ENCODE results near the gene LINGO3.
A peak's percentile ranks its signal among the peaks of the same experiment; 100 is the strongest.

LINGO3 gene

GRCh38 chr19:2270423-2271233, 37.3 kb downstream of the LINGO3 start:
- no peak for TF ChIP-seq YY1 (IDR thresholded peaks at IDR 0.05; ENCODE audit: insufficient read depth, insufficient read length)
- no peak for TF ChIP-seq SUZ12 (IDR thresholded peaks at IDR 0.05; ENCODE audit: extremely low read depth, insufficient read depth, insufficient read length)
- TF ChIP-seq ZNF274 (IDR thresholded peaks at IDR 0.05; ENCODE audit: low read depth, low read length): no peak
- peaks cover 26% of the 10 kb centered on the region for H3K4me1 ChIP-seq (ENCODE audit: insufficient read depth, insufficient read length)
- DNase-seq (ENCODE audit: low read depth, low spot score): no peak
- peak overlapping the region; percentile 100 for H3K4me3 ChIP-seq (ENCODE audit: insufficient read length, low read depth)
- H3K27me3 ChIP-seq (ENCODE audit: insufficient read depth, insufficient read length): no peaks in the 10 kb centered on the region
- H3K9me3 ChIP-seq (ENCODE audit: insufficient read depth, low read length): no peaks in the 10 kb centered on the region
- peak overlapping the region; percentile 100 for H3K9ac ChIP-seq (ENCODE audit: insufficient read length, low read depth)
- H3K36me3 ChIP-seq (ENCODE audit: insufficient read depth, insufficient read length, low read length): peaks cover 39% of the 10 kb centered on the region

GRCh38 chr19:2270157-2270422, 37.9 kb downstream of the LINGO3 start:
- peaks cover 21% of the 10 kb centered on the region for H3K4me1 ChIP-seq (ENCODE audit: insufficient read depth, insufficient read length)
- peak overlapping the region; percentile 100 for H3K9ac ChIP-seq (ENCODE audit: insufficient read length, low read depth)
- DNase-seq (ENCODE audit: low read depth, low spot score): no peak
- H3K36me3 ChIP-seq (ENCODE audit: insufficient read depth, insufficient read length, low read length): peaks cover 39% of the 10 kb centered on the region
- H3K9me3 ChIP-seq (ENCODE audit: insufficient read depth, low read length): no peaks in the 10 kb centered on the region
- peak overlapping the region; percentile 100 for H3K4me3 ChIP-seq (ENCODE audit: insufficient read length, low read depth)
- TF ChIP-seq SUZ12 (IDR thresholded peaks at IDR 0.05; ENCODE audit: extremely low read depth, insufficient read depth, insufficient read length) (no peak), ZNF274 (IDR thresholded peaks at IDR 0.05; ENCODE audit: low read depth, low read length) (no peak), YY1 (IDR thresholded peaks at IDR 0.05; ENCODE audit: insufficient read depth, insufficient read length) (no peak)
- H3K27me3 ChIP-seq (ENCODE audit: insufficient read depth, insufficient read length): no peaks in the 10 kb centered on the region

GRCh38 chr19:2269244-2270156, 38.5 kb downstream of the LINGO3 start:
- Histone ChIP-seq H3K9ac (ENCODE audit: insufficient read length, low read depth) (peak overlapping the region; percentile 100), H3K9me3 (ENCODE audit: insufficient read depth, low read length) (no peaks in the 10 kb centered on the region), H3K36me3 (ENCODE audit: insufficient read depth, insufficient read length, low read length) (peaks cover 39% of the 10 kb centered on the region), H3K4me3 (ENCODE audit: insufficient read length, low read depth) (peak overlapping the region; percentile 100), H3K27me3 (ENCODE audit: insufficient read depth, insufficient read length) (no peaks in the 10 kb centered on the region), H3K4me1 (ENCODE audit: insufficient read depth, insufficient read length) (peaks cover 19% of the 10 kb centered on the region)
- peak; percentile 93 for DNase-seq (ENCODE audit: low read depth, low spot score)
- TF ChIP-seq SUZ12 (IDR thresholded peaks at IDR 0.05; ENCODE audit: extremely low read depth, insufficient read depth, insufficient read length): no peak
- TF ChIP-seq YY1 (IDR thresholded peaks at IDR 0.05; ENCODE audit: insufficient read depth, insufficient read length): peak; percentile 89
- TF ChIP-seq ZNF274 (IDR thresholded peaks at IDR 0.05; ENCODE audit: low read depth, low read length): no peak

- H3K9ac ChIP-seq (ENCODE audit: insufficient read length, low read depth): no peak overlapping the region
- H3K36me3 ChIP-seq (ENCODE audit: insufficient read depth, insufficient read length, low read length): peaks cover 33% of the 10 kb centered on the region
- peaks cover 14% of the 10 kb centered on the region for H3K4me1 ChIP-seq (ENCODE audit: insufficient read depth, insufficient read length)
- H3K27me3 ChIP-seq (ENCODE audit: insufficient read depth, insufficient read length): no peaks in the 10 kb centered on the region
- peak overlapping the region; percentile 58 for H3K4me3 ChIP-seq (ENCODE audit: insufficient read length, low read depth)
- no peak for TF ChIP-seq YY1 (IDR thresholded peaks at IDR 0.05; ENCODE audit: insufficient read depth, insufficient read length)
- TF ChIP-seq ZNF274 (IDR thresholded peaks at IDR 0.05; ENCODE audit: low read depth, low read length): no peak
- no peak for TF ChIP-seq SUZ12 (IDR thresholded peaks at IDR 0.05; ENCODE audit: extremely low read depth, insufficient read depth, insufficient read length)
- H3K9me3 ChIP-seq (ENCODE audit: insufficient read depth, low read length): no peaks in the 10 kb centered on the region
- no peak for DNase-seq (ENCODE audit: low read depth, low spot score)
These were observed 39.1 kb downstream of the LINGO3 start for GRCh38 chr19:2268861-2269243.

- Histone ChIP-seq H3K4me1 (ENCODE audit: insufficient read depth, insufficient read length) (peaks cover 13% of the 10 kb centered on the region), H3K4me3 (ENCODE audit: insufficient read length, low read depth) (no peak overlapping the region)
These were observed 39.5 kb downstream of the LINGO3 start for GRCh38 chr19:2268480-2268830.

GRCh38 chr19:2266183-2266993, 41.6 kb downstream of the LINGO3 start:
- Histone ChIP-seq H3K9ac (ENCODE audit: insufficient read length, low read depth) (no peak overlapping the region), H3K4me1 (ENCODE audit: insufficient read depth, insufficient read length) (peaks cover 3% of the 10 kb centered on the region), H3K9me3 (ENCODE audit: insufficient read depth, low read length) (no peaks in the 10 kb centered on the region), H3K36me3 (ENCODE audit: insufficient read depth, insufficient read length, low read length) (peaks cover 11% of the 10 kb centered on the region), H3K4me3 (ENCODE audit: insufficient read length, low read depth) (no peak overlapping the region), H3K27me3 (ENCODE audit: insufficient read depth, insufficient read length) (no peaks in the 10 kb centered on the region)
- no peak for DNase-seq (ENCODE audit: low read depth, low spot score)
- no peak for TF ChIP-seq YY1 (IDR thresholded peaks at IDR 0.05; ENCODE audit: insufficient read depth, insufficient read length)
- TF ChIP-seq SUZ12 (IDR thresholded peaks at IDR 0.05; ENCODE audit: extremely low read depth, insufficient read depth, insufficient read length): no peak
- TF ChIP-seq ZNF274 (IDR thresholded peaks at IDR 0.05; ENCODE audit: low read depth, low read length): no peak

More at GRCh38 chr19:2268480-2268830, 39.5 kb downstream of the LINGO3 start:
- DNase-seq (ENCODE audit: low read depth, low spot score): no peak
- no peak for TF ChIP-seq YY1 (IDR thresholded peaks at IDR 0.05; ENCODE audit: insufficient read depth, insufficient read length)
- no peak overlapping the region for H3K9ac ChIP-seq (ENCODE audit: insufficient read length, low read depth)
- H3K36me3 ChIP-seq (ENCODE audit: insufficient read depth, insufficient read length, low read length): peaks cover 30% of the 10 kb centered on the region
- no peaks in the 10 kb centered on the region for H3K27me3 ChIP-seq (ENCODE audit: insufficient read depth, insufficient read length)
- H3K9me3 ChIP-seq (ENCODE audit: insufficient read depth, low read length): no peaks in the 10 kb centered on the region

All from NT2/D1 (cell line).